Measurements from ENCODE around the gene BCAS4.

DNA sequence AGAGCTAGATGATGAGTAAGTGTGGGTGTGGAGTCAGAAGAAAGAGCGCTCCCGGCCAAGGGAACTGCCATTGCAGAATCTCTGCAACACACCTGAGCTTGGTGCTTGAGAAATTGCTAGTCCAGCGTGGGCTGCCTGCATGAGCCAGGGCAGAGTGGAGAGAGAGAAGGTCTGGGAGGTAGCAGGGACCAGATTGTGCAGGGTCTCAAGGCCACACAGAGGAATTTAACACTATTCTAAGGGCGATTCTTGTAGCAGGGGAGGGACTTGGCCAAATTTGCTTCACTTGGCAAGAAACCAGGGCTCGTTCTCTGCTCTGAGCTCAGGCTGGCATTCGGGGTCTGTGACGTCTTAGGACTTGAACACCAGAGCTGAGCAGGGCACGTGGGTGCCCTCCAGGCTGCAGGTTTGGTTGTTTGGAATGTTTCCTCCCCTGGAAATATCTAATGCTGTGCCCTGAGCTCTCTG is 53.5 kb downstream of the BCAS4 start:
- TF ChIP-seq CTCF (IDR thresholded peaks at IDR 0.05) (no peak), POLR2A (IDR thresholded peaks at IDR 0.05) (no peak)
